ENCODE measurements around the gene PTS.

The PTS gene

DNA sequence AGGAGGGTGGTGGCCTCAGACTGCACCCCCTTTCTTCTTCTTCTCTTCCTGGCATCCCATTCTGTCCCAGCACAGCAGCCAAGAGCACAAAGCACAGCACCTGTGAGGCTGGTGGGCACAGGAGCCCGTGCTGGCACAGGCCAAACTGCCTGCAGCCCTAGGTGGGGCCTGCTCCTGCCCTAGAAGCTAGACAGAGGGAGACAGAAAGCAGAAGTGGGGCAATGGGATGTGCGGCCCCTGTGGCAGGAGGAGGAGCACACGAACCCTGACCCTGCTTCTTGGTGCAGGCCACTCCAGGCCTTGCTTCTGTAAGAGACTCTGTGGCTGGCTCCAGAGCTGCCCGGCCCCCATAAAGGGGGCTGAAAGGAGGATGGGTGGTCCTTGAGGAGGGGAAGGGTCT, 3.9 kb upstream of the PTS start:
- no peak for DNase-seq

DNA sequence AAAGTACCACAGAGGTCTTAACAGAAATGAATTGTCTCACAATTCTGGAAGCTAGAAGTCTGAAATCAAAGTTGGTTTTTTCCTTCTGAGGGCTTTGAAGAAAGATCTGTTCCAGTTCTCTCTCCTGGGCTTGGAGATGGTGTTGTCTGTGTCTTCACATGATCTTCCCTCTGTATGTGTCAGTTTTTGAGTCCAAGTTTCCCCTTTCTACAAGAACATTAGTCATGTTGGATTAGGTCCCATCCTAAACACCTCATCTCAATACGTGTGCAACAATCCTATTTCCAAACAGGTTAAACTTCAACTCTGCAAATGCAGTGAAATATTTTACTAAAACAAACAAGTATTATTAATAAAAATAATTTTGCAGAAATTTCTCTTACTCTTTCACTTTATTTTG, 3.1 kb upstream of the PTS start:
- no peak for DNase-seq

GRCh38 chr11:112223754-112224532, 2.3 kb upstream of the PTS start:
- DNase-seq = no peak

- no peak for DNase-seq
These were observed 521 bp upstream of the PTS start for GRCh38 chr11:112225753-112226061.

- DNase-seq = no peak
These were observed 688 bp downstream of the PTS start for GRCh38 chr11:112226831-112227401.

- no peak for DNase-seq
These were observed 1.2 kb downstream of the PTS start for GRCh38 chr11:112227471-112227870.

- no peak for DNase-seq
These were observed 2.5 kb downstream of the PTS start for GRCh38 chr11:112228706-112229105.

DNA sequence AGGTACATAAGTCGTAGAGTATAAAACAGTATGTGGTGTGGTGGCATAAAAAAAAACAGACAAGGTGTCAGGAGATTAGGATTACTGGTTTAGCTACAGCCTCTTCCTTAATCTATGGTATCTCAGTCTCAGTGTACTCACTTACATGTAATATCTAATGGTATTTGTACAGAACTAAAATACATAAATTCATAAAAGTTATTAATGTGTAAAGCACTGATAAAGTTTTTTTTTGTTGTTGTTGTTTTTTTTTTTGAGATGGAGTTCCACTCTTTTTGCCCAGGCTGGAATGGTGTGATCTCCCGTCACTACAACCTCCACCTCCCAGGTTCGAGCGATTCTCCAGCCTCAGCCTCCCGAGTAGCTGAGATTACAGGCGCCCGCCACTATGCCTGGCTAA, 2.9 kb downstream of the PTS start:
- no peak for DNase-seq

DNA sequence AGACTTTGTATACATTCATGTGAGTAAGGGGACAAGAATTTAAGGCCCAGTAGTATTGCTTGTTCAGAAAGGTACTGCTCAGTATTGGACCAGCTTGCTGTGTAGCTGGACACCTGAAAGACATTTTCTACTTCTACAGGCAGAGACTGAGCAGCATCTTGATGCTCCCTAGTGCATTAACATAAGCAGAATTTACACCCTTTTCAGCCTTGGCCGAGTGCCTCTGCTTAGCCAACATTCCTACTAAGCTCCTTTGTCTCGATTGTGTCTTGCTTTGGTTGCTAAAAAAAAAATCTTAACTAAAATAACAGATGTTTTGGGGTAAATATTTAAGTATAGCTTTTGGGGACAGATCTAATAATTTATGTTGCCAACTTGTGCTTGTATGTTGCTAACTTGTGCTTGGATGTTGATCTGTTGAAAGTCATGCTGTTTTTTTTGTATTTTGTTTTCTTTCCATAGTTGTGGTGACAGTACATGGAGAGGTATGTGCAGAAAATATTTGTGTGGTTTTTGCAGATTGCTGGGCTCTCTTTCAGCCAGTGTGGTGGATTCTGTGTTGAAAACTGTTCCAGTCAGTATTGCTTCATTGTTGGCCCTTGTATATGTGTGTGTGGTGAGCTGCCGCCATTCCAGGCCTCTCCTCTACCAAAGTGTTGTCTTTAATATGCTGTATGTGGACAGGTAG, 3.7 kb downstream of the PTS start:
- no peak for DNase-seq

DNA sequence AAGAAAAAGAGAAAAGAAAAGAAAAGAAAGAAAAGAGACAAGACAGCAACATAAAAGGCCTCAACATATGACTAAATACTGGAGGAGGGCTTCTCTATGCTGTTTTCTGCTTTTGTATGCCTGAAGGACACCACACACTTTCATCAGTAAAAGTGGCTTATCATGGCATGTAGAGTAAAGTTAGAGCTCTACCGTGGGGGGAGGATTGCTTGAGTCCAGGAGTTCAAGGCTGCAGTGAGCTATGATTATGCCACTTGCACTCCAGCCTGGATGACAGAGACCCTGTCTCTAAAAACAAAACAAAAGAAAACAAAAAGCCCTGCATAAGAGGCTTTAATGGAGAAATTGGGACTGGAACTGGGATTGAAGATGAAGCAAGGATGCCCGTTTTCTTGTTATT, 5.7 kb downstream of the PTS start:
- DNase-seq = no peak

- no peak for DNase-seq
These were observed 9.6 kb downstream of the PTS start for GRCh38 chr11:112235750-112236390.

- no peak for DNase-seq
These were observed 11.2 kb downstream of the PTS start for GRCh38 chr11:112237451-112237850.

DNA sequence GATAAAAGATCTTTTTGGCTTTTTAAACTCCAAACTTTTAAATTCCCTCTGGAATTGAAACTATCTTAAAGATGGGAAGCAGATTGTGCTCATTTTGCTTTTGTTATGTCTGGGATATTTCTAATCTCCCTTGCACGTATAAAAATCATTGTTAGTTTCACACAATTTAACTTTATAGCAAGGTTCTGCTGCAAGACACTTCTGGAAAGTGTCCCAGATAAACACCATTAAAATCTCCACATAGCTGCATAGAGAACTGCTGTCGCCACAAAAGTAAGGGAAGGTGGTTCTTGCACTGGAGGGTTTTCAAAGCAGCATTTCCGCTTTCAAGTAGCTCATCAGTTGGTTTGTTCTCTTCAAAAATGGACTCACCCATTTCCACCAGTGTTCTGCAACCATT, 11.8 kb downstream of the PTS start:
- no peak for DNase-seq

GRCh38 chr11:112241486-112241885, 15.3 kb downstream of the PTS start:
- no peak for DNase-seq

DNA sequence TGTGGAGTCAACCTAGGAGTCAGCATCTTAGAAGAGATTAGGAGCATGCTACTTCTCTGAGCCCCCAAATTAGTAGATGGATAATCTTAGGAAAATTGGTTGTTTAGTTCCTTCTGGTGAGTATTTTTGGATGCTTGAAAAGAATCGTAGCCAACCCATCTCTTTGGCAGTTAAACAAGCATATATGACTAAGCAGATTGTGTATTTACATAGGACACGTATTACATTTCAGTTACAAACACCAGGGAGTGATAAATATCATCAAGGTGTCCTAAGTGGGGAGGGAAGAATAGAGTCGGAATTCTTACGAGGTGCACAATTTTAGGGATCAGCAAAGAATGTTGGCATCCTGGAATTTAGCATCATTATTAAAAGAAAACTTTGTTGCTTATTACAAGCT, 21.0 kb downstream of the PTS start:
- DNase-seq = no peak

DNA sequence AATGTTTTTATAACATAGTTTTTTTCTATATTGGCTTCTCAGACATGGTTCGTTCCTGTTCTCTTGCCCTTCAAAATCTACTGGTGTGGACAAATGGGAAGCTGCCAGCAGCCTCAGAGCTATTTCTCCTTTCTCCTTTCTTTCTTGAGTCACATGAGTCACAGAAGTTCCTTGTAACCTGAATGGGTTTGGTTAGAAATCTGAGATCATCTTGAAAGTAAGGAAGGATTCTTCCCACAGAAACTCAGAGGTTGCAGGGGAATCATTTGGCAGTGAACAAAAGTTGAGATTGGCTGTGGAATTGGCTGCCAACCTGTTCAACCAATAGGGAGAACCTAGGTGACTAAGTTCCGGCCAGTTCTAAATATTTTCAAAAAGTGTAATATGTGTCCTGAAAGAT, 22.0 kb downstream of the PTS start:
- DNase-seq = no peak

- no peak for DNase-seq
These were observed 23.8 kb downstream of the PTS start for GRCh38 chr11:112249871-112250610.

- DNase-seq = no peak
These were observed 27.5 kb downstream of the PTS start for GRCh38 chr11:112253605-112254242.

DNA sequence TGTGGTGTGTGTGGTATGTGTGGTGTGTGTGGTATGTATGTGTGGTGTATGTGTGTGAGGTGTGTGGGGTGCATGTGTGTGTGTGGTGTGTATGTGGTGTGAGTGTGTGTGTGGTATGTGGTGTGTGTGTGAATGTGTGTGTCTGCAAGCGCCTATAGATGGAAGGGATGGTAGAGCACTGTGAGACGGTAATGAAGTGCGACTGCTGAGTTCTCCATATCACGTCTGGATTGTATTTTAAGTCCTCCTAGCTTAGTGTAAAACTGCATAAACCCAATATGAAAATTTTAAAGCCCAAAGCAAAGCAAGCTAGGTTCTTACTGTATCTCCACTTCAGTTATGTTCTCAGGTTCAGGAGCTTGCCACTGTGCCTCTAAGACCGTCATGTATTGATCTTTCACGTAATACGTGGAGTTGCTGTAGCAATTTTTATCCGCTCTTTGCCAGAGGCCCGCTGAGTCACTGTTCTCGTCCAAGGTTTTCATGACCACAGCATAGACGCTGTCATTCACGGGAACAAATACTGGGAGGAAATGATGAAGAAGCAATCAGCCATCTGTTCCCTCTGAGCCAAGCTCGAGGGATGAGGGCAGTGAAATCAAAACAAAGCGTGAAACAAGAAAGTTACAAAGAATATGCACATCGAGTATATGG, 29.0 kb downstream of the PTS start:
- DNase-seq = no peak

DNA sequence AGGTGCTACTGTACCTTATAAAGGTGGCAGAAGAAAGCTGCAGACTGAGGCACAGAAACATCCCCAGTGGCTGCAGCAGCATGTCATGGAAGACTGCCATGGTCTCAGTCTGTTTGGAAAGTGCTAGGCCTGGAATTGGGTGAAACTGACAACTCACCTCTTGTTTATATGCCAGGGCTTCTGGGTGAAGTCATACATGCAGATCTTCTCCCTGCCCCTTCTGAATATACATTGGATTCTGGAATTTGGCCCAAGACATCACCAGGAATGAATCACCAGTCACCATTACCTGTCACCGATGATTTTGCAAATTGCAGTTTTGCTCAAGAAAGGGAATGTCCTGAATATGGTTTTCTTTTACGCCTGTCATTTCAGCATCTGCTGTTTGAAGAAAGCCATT, 34.3 kb downstream of the PTS start, which contains the start of gene PLET1:
Gene PLET1, minus strand, starts transcription at position 371 of the 400 bp plus-strand sequence. Its CDS starts 271 bp downstream, at position 100.
- no peak for DNase-seq

- DNase-seq = no peak
These were observed 39.6 kb downstream of the PTS start for GRCh38 chr11:112265659-112266409.

Data from NCI-H1417 (cell line).